WTC11 (cell line): ENCODE data around the gene COL4A2. TPM values are rescaled to one million over a fixed set of nuclear protein-coding genes. Genes with fewer than 3 reads are reported as not detected.

Experiments
- ATAC-seq: fragments of 200-7000 bp; cut with Tn5 transposase; 2 replicates; pipeline ENCODE4 v1.10.0; 2021; ENCODE audit warnings: mild to moderate bottlenecking, moderate library complexity
- CTCF ChIA-PET: fragments of 300-600 bp; sonication (Branson Sonifier 250); formaldehyde crosslinking; loops from one replicate; lab custom pipeline; 2021; ENCODE audit warnings: antibody characterized with exemption; lab: Charles Lee
- POLR2A ChIA-PET: fragments of 350-600 bp; sonication (Branson Sonifier 250); formaldehyde crosslinking; loops from one replicate; lab custom pipeline; 2021; ENCODE audit warnings: antibody characterized with exemption; lab: Charles Lee
- DNase-seq: peaks from one replicate; pipeline ENCODE4 v3.0.0; 2021; ENCODE audit warnings: low spot score
- H3K27ac Mint-ChIP-seq: 2 replicates; pipeline ENCODE4 v1.8.0; 2021; ENCODE audit warnings: mixed read lengths
- H3K27me3 Mint-ChIP-seq: 2 replicates; pipeline ENCODE4 v1.8.0; 2021; ENCODE audit warnings: low read depth, mild to moderate bottlenecking, moderate library complexity, mixed read lengths
- H3K36me3 Mint-ChIP-seq: 2 replicates; pipeline ENCODE4 v1.8.0; 2021; ENCODE audit warnings: mixed read lengths
- H3K4me1 Mint-ChIP-seq: 2 replicates; pipeline ENCODE4 v1.8.0; 2022; ENCODE audit warnings: mixed read lengths
- H3K4me3 Mint-ChIP-seq: 2 replicates; pipeline ENCODE4 v1.8.0; 2021; ENCODE audit warnings: mild to moderate bottlenecking, moderate library complexity, mixed read lengths
- H3K9me3 Mint-ChIP-seq: 2 replicates; pipeline ENCODE4 v1.8.0; 2021; ENCODE audit warnings: mixed read lengths
- ELF4 ChIP-seq: sonication (generic); formaldehyde crosslinking; IDR thresholded peaks from 2 replicates; pipeline ENCODE4 v1.8.1; 2022; ENCODE audit warnings: low read depth, mild to moderate bottlenecking, moderate library complexity, missing genetic modification reagents
- ETV6 ChIP-seq: sonication (generic); formaldehyde crosslinking; IDR thresholded peaks from 2 replicates; pipeline ENCODE4 v1.8.1; 2022; ENCODE audit warnings: mild to moderate bottlenecking, missing genetic modification reagents
- GTF2I ChIP-seq: fragments of 250-450 bp; sonication (Bioruptor Pico); conservative IDR thresholded peaks from 2 replicates; pipeline ENCODE4 v1.4.0; 2021; ENCODE audit warnings: mild to moderate bottlenecking
- HMGA2 ChIP-seq: fragments of 250-450 bp; sonication (Bioruptor Pico); IDR thresholded peaks from 2 replicates; pipeline ENCODE4 v1.4.0; 2021; ENCODE audit warnings: mild to moderate bottlenecking, moderate library complexity
- JUN ChIP-seq: sonication (generic); formaldehyde crosslinking; IDR thresholded peaks from 2 replicates; pipeline ENCODE4 v1.8.0; 2023; ENCODE audit warnings: mild to moderate bottlenecking, missing genetic modification reagents
- SOX15 ChIP-seq: fragments of 250-450 bp; sonication (Bioruptor Pico); IDR thresholded peaks from 2 replicates; pipeline ENCODE4 v1.9.0; 2021; ENCODE audit warnings: mild to moderate bottlenecking
- TCF7 ChIP-seq: sonication (generic); formaldehyde crosslinking; IDR thresholded peaks from 2 replicates; pipeline ENCODE4 v1.8.0; 2022; ENCODE audit warnings: mild to moderate bottlenecking, low read depth, missing genetic modification reagents, moderate library complexity
- TP53 ChIP-seq: sonication (generic); formaldehyde crosslinking; IDR thresholded peaks from 2 replicates; pipeline ENCODE4 v1.8.1; 2023; ENCODE audit warnings: mild to moderate bottlenecking, missing genetic modification reagents
- ZNF232 ChIP-seq: sonication (generic); formaldehyde crosslinking; IDR thresholded peaks from 2 replicates; pipeline ENCODE4 v1.8.0; 2022; ENCODE audit warnings: mild to moderate bottlenecking, missing genetic modification reagents
- ZNF263 ChIP-seq: sonication (generic); formaldehyde crosslinking; IDR thresholded peaks from 2 replicates; pipeline ENCODE4 v1.8.1; 2022; ENCODE audit warnings: low read depth, mild to moderate bottlenecking, moderate library complexity, missing genetic modification reagents
- ZNF396 ChIP-seq: fragments of 250-450 bp; sonication (Bioruptor Pico); IDR thresholded peaks from 2 replicates; pipeline ENCODE4 v1.8.0; 2021; ENCODE audit warnings: mild to moderate bottlenecking, moderate library complexity, borderline replicate concordance
- ZNF416 ChIP-seq: fragments of 250-450 bp; sonication (Bioruptor Pico); IDR thresholded peaks from 2 replicates; pipeline ENCODE4 v1.9.0; 2021; ENCODE audit warnings: mild to moderate bottlenecking, inconsistent platforms
- ZNF671 ChIP-seq: fragments of 250-450 bp; sonication (Bioruptor Pico); IDR thresholded peaks from 2 replicates; pipeline ENCODE4 v1.8.0; 2021; ENCODE audit warnings: mild to moderate bottlenecking
- total RNA-seq: library from RNA; stranded (reverse); gene quantifications from 3 replicates; pipeline ENCODE4 v1.2.3, GENCODE V29; 2021
- TF ChIP-seq, protein P1 (sequence below): sonication (generic); formaldehyde crosslinking; IDR thresholded peaks from 2 replicates; pipeline ENCODE4 v1.8.1; 2022; ENCODE audit warnings: low read depth, missing genetic modification reagents, borderline replicate concordance
- TF ChIP-seq, protein P2 (sequence below): fragments of 250-450 bp; sonication (Bioruptor Pico); conservative IDR thresholded peaks from 2 replicates; pipeline ENCODE4 v1.9.0; 2021; ENCODE audit warnings: mild to moderate bottlenecking
- TF ChIP-seq, protein P3 (sequence below): sonication (generic); formaldehyde crosslinking; IDR thresholded peaks from 2 replicates; pipeline ENCODE4 v1.8.1; 2023; ENCODE audit warnings: mild to moderate bottlenecking, missing genetic modification reagents, moderate library complexity
- TF ChIP-seq, protein P4 (sequence below): sonication (generic); formaldehyde crosslinking; IDR thresholded peaks from 2 replicates; pipeline ENCODE4 v1.8.1; 2022; ENCODE audit warnings: mild to moderate bottlenecking, missing genetic modification reagents, moderate library complexity, borderline replicate concordance
- TF ChIP-seq, protein P5 (sequence below): sonication (generic); formaldehyde crosslinking; IDR thresholded peaks from 2 replicates; pipeline ENCODE4 v1.8.1; 2023; ENCODE audit warnings: mild to moderate bottlenecking, missing genetic modification reagents, borderline replicate concordance
- TF ChIP-seq, protein P6 (sequence below): sonication (generic); formaldehyde crosslinking; IDR thresholded peaks from 2 replicates; pipeline ENCODE4 v1.8.0; 2022; ENCODE audit warnings: mild to moderate bottlenecking, missing genetic modification reagents
- TF ChIP-seq, protein P7 (sequence below): sonication (generic); formaldehyde crosslinking; IDR thresholded peaks from 2 replicates; pipeline ENCODE4 v1.8.1; 2023; ENCODE audit warnings: mild to moderate bottlenecking, missing genetic modification reagents

The COL4A2 gene
- total RNA-seq, 1 experiment from 2014 or later, result 109 TPM

DNA sequence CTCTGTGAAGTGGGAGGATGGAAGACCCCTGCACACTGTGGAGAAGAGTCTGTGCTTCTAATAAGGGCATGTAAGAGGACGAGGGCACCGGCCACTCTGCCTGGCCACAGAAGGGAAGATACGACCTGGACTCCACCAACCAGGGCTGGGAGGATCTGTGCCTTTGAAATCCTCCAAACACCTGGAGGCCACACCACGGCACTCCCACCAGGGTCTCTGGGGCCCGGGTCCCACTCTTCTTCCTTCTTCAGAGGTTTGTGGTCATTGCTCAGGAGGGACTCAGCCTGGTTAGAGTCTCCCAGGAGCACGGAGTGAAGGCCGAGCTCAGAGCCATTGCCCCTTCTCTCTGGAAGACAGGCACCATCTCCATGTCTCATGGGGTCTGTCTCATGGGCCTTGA is 212.4 kb downstream of the COL4A2 start:
- TF ChIP-seq, protein P1, sequence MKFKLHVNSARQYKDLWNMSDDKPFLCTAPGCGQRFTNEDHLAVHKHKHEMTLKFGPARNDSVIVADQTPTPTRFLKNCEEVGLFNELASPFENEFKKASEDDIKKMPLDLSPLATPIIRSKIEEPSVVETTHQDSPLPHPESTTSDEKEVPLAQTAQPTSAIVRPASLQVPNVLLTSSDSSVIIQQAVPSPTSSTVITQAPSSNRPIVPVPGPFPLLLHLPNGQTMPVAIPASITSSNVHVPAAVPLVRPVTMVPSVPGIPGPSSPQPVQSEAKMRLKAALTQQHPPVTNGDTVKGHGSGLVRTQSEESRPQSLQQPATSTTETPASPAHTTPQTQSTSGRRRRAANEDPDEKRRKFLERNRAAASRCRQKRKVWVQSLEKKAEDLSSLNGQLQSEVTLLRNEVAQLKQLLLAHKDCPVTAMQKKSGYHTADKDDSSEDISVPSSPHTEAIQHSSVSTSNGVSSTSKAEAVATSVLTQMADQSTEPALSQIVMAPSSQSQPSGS (CRISPR knock-in tag), result no peak
- TF ChIP-seq ZNF671, result no peak
- no peak for TF ChIP-seq ZNF263
- TF ChIP-seq, protein P2, sequence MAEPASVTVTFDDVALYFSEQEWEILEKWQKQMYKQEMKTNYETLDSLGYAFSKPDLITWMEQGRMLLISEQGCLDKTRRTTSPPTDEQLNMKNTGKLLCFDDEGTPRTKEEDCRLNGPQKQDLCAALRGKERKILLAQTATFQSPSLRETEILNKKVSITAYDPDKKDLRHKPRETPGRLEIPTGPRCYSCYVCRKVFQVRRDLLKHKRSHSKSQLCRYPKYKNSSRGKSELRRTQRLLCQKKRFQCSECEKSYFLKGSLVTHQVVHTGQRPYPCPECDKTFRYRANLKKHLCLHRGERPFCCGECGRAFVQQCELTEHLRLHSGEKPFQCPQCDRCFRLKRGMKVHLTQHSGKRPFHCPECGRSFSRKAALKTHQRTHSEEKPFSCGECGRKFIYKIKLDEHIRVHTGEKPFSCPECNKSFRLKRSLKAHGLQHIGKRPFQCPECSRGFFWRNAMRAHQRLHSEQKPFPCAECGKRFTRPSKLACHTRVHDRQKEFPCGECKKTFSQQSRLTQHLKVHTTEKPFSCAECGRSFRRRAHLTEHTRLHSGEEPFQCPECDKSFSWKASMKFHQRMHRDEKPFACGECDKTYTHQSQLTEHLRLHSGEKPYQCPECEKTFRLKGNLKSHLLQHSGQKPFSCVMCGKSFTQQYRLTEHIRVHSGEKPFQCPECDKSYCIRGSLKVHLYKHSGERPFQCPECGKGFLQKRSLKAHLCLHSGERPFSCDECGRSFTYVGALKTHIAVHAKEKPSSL (CRISPR knock-in tag), result no peak
- no peak for TF ChIP-seq HMGA2 (CRISPR knock-in tag)
- TF ChIP-seq, protein P3, sequence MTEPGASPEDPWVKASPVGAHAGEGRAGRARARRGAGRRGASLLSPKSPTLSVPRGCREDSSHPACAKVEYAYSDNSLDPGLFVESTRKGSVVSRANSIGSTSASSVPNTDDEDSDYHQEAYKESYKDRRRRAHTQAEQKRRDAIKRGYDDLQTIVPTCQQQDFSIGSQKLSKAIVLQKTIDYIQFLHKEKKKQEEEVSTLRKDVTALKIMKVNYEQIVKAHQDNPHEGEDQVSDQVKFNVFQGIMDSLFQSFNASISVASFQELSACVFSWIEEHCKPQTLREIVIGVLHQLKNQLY, result no peak
- TF ChIP-seq, protein P4, sequence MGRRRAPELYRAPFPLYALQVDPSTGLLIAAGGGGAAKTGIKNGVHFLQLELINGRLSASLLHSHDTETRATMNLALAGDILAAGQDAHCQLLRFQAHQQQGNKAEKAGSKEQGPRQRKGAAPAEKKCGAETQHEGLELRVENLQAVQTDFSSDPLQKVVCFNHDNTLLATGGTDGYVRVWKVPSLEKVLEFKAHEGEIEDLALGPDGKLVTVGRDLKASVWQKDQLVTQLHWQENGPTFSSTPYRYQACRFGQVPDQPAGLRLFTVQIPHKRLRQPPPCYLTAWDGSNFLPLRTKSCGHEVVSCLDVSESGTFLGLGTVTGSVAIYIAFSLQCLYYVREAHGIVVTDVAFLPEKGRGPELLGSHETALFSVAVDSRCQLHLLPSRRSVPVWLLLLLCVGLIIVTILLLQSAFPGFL (CRISPR knock-in tag), result no peak
- no peak for TF ChIP-seq TP53 (CRISPR knock-in tag)
- TF ChIP-seq, protein P5, sequence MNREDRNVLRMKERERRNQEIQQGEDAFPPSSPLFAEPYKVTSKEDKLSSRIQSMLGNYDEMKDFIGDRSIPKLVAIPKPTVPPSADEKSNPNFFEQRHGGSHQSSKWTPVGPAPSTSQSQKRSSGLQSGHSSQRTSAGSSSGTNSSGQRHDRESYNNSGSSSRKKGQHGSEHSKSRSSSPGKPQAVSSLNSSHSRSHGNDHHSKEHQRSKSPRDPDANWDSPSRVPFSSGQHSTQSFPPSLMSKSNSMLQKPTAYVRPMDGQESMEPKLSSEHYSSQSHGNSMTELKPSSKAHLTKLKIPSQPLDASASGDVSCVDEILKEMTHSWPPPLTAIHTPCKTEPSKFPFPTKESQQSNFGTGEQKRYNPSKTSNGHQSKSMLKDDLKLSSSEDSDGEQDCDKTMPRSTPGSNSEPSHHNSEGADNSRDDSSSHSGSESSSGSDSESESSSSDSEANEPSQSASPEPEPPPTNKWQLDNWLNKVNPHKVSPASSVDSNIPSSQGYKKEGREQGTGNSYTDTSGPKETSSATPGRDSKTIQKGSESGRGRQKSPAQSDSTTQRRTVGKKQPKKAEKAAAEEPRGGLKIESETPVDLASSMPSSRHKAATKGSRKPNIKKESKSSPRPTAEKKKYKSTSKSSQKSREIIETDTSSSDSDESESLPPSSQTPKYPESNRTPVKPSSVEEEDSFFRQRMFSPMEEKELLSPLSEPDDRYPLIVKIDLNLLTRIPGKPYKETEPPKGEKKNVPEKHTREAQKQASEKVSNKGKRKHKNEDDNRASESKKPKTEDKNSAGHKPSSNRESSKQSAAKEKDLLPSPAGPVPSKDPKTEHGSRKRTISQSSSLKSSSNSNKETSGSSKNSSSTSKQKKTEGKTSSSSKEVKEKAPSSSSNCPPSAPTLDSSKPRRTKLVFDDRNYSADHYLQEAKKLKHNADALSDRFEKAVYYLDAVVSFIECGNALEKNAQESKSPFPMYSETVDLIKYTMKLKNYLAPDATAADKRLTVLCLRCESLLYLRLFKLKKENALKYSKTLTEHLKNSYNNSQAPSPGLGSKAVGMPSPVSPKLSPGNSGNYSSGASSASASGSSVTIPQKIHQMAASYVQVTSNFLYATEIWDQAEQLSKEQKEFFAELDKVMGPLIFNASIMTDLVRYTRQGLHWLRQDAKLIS, result no peak
- no peak for TF ChIP-seq JUN (CRISPR knock-in tag)
- TF ChIP-seq ZNF232, result no peak
- Mint-ChIP-seq H3K4me1 (peaks cover 6% of the 10 kb centered on the region; the same call in 1 of the 2 replicates), H3K36me3 (peaks cover 2% of the 10 kb centered on the region; the same call in 1 of the 2 replicates), H3K27ac (peak overlapping the region; percentile 60; the same call in 1 of the 2 replicates), H3K9me3 (no peaks in the 10 kb centered on the region), H3K4me3 (no peak overlapping the region), H3K27me3 (no peaks in the 10 kb centered on the region)
- ChIA-PET CTCF (interaction anchor here (1.9 kb wide), 1 partner anchor 64 kb away, joined by 11 read pairs; no protein-coding TSS in a partner anchor), POLR2A (no interaction called here)
- ATAC-seq (no peak), DNase-seq (no peak)

DNA sequence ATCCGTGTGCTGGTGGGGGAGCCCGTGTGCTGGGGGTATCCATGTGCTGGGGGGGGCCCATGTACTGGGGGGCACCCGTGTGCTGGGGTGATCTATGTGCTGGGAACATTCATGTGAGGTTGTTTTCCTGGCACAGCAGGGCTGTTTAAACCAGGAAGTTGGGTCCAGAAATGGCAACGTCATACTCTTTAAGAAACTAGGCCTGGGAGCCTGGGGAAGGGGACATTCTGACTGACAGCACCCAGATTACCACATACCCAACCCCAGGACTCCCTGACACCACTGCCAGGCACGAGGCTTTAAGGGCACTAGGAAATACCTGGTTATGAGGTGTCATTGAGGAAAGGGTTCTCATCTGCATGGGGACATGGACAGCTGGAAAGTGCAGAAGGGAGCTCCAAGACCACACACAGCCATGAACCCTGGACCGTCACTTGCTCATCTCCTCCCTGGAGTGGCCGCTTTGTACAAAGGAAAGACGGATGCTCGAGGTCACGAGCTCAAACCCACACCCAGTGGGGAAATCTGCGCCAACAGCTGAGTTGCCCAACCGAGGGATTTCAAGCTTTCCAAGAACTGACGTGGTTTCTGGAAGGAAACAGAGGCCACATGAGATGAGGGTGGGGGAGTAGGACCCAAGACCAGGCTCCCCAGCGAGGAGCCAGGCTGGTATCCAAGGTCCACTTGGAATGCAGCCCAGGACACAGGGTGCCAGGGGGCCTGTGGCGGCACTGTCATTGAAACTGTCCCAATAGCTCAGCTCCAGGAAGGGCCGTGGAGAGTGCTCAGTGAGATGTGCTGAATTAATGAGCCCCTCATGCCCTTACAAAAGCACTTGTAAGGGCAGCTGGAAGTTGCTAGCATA is 213.6 kb downstream of the COL4A2 start:
- Mint-ChIP-seq H3K36me3 (peaks cover 2% of the 10 kb centered on the region; the same call in 1 of the 2 replicates), H3K9me3 (no peaks in the 10 kb centered on the region), H3K27ac (peak overlapping the region; percentile 53; the same call in 1 of the 2 replicates), H3K27me3 (no peaks in the 10 kb centered on the region), H3K4me1 (peaks cover 8% of the 10 kb centered on the region), H3K4me3 (no peak overlapping the region)
- CTCF ChIA-PET, result interaction anchor here (1.0 to 1.8 kb wide), 2 partner anchors 65 to 98 kb away, joined by 3 to 9 read pairs; no protein-coding TSS in a partner anchor
- DNase-seq (no peak), ATAC-seq (no peak)
- POLR2A ChIA-PET, result no interaction called here
- TF ChIP-seq TCF7 (CRISPR knock-in tag) (no peak), SOX15 (no peak), ELF4 (CRISPR knock-in tag) (no peak), GTF2I (CRISPR knock-in tag) (no peak), ZNF396 (no peak), ETV6 (no peak), ZNF416 (CRISPR knock-in tag) (no peak)
- TF ChIP-seq, protein P6, sequence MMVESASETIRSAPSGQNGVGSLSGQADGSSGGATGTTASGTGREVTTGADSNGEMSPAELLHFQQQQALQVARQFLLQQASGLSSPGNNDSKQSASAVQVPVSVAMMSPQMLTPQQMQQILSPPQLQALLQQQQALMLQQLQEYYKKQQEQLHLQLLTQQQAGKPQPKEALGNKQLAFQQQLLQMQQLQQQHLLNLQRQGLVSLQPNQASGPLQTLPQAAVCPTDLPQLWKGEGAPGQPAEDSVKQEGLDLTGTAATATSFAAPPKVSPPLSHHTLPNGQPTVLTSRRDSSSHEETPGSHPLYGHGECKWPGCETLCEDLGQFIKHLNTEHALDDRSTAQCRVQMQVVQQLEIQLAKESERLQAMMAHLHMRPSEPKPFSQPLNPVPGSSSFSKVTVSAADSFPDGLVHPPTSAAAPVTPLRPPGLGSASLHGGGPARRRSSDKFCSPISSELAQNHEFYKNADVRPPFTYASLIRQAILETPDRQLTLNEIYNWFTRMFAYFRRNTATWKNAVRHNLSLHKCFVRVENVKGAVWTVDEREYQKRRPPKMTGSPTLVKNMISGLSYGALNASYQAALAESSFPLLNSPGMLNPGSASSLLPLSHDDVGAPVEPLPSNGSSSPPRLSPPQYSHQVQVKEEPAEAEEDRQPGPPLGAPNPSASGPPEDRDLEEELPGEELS (CRISPR knock-in tag), result no peak
- TF ChIP-seq, protein P7, sequence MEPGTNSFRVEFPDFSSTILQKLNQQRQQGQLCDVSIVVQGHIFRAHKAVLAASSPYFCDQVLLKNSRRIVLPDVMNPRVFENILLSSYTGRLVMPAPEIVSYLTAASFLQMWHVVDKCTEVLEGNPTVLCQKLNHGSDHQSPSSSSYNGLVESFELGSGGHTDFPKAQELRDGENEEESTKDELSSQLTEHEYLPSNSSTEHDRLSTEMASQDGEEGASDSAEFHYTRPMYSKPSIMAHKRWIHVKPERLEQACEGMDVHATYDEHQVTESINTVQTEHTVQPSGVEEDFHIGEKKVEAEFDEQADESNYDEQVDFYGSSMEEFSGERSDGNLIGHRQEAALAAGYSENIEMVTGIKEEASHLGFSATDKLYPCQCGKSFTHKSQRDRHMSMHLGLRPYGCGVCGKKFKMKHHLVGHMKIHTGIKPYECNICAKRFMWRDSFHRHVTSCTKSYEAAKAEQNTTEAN (CRISPR knock-in tag), result no peak
- TF ChIP-seq, protein P4 (CRISPR knock-in tag), result no peak
